ENCODE data around the gene ZDHHC24. TPM values are rescaled to one million over a fixed set of nuclear protein-coding genes. Genes with fewer than 3 reads are reported as not detected.

Gene ZDHHC24
- total RNA-seq, 2 experiments from 2014 or later: 16.8 to 16.9 TPM

GRCh38 chr11:66479394-66480116, 66.3 kb downstream of the ZDHHC24 start:
- Mint-ChIP-seq H3K9me3 (no peaks in the 10 kb centered on the region), H3K27me3 (no peaks in the 10 kb centered on the region), H3K4me3 (peak overlapping the region; percentile 87), H3K4me1 (peaks cover 24% of the 10 kb centered on the region), H3K36me3 (ENCODE audit: low read depth) (peaks cover 3% of the 10 kb centered on the region), H3K27ac (peak overlapping the region; percentile 95)
- ChIA-PET CTCF (interaction anchor here (0.8 to 2.2 kb wide), 9 partner anchors 9 to 41 kb away, joined by 3 to 12 read pairs (median 4); partner anchors contain the start of genes MRPL11 and PELI3), POLR2A (interaction anchor here (1.0 kb wide), 1 partner anchor 13 kb away, joined by 4 read pairs; the partner anchor contains the start of gene PELI3)
- DNase-seq: no peak

GRCh38 chr11:66478729-66479393, 67.0 kb downstream of the ZDHHC24 start:
- Mint-ChIP-seq H3K27me3 (no peaks in the 10 kb centered on the region), H3K36me3 (ENCODE audit: low read depth) (peaks cover 3% of the 10 kb centered on the region), H3K9me3 (no peaks in the 10 kb centered on the region), H3K4me3 (peak overlapping the region; percentile 87), H3K4me1 (peaks cover 24% of the 10 kb centered on the region), H3K27ac (peak overlapping the region; percentile 95)
- ChIA-PET CTCF (interaction anchor here (1.1 to 2.2 kb wide), 4 partner anchors 9 to 40 kb away, joined by 3 to 12 read pairs (median 6); partner anchors contain the start of genes MRPL11 and PELI3), POLR2A (no interaction called here)
- DNase-seq: peak; percentile 17

- ChIA-PET CTCF (interaction anchor here (0.6 to 2.1 kb wide), 3 partner anchors 10 to 114 kb away, joined by 3 to 8 read pairs (median 3); partner anchors contain the start of gene PELI3), POLR2A (no interaction called here)
- H3K27ac Mint-ChIP-seq: no peak overlapping the region
- H3K4me3 Mint-ChIP-seq: no peak overlapping the region
- H3K36me3 Mint-ChIP-seq (ENCODE audit: low read depth): peaks cover 1% of the 10 kb centered on the region
- DNase-seq: no peak
- H3K4me1 Mint-ChIP-seq: peaks cover 22% of the 10 kb centered on the region
- H3K9me3 Mint-ChIP-seq: no peaks in the 10 kb centered on the region
- no peaks in the 10 kb centered on the region for H3K27me3 Mint-ChIP-seq
These were observed 68.3 kb downstream of the ZDHHC24 start for GRCh38 chr11:66477263-66478201.

GRCh38 chr11:66476841-66477251, 69.0 kb downstream of the ZDHHC24 start:
- H3K27ac Mint-ChIP-seq: no peak overlapping the region

DNA sequence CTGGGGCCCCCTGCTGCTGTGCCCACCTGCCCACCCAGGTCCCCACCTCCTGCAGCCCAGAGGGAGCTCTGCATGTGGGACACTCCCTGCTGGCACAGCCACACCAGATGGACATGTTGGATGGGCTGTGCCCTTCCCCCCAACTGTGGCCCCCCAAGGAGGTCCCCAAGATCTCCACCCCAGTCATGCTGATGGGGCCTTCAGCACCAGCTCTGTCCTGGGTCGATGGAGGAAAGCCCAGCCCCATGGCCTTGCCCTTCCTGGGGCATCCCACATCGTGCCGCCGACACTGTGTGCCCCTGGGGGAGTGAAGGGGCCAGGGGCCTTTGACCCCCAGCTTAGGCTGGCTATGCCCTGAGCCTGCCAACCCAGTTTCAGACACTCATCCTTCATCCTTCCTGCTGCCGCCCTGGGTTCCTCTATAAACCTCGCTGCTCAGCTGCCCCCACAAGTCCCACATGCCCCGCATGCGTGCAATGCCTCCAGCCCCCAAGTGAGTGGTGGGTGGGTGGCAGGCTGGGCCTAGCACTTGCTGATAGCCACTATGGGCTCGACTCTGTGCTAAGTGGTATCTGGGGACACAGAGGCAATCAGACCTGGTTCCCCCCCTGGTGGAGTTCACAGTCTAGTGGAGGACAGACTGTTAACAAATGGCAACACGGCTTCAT, 69.5 kb downstream of the ZDHHC24 start:
- H3K9me3 Mint-ChIP-seq: no peaks in the 10 kb centered on the region
- H3K27me3 Mint-ChIP-seq: no peaks in the 10 kb centered on the region
- no peak for DNase-seq
- ChIA-PET CTCF (interaction anchor here (0.6 to 1.2 kb wide), 2 partner anchors 9 to 59 kb away, joined by 3 read pairs; partner anchors contain the start of gene PELI3), POLR2A (interaction anchor here (0.5 kb wide), 1 partner anchor 80 kb away, joined by 6 read pairs; no protein-coding TSS in a partner anchor)
- no peak overlapping the region for H3K4me3 Mint-ChIP-seq
- peaks cover 14% of the 10 kb centered on the region for H3K4me1 Mint-ChIP-seq
- H3K36me3 Mint-ChIP-seq (ENCODE audit: low read depth): no peaks in the 10 kb centered on the region
- no peak overlapping the region for H3K27ac Mint-ChIP-seq

More at GRCh38 chr11:66476841-66477251, 69.0 kb downstream of the ZDHHC24 start:
- no peak for DNase-seq
- CTCF ChIA-PET: interaction anchor here (0.6 to 1.2 kb wide), 2 partner anchors 10 to 113 kb away, joined by 3 read pairs; partner anchors contain the start of gene PELI3
- Mint-ChIP-seq H3K4me3 (no peak overlapping the region), H3K9me3 (no peaks in the 10 kb centered on the region), H3K4me1 (peaks cover 16% of the 10 kb centered on the region), H3K36me3 (ENCODE audit: low read depth) (no peaks in the 10 kb centered on the region), H3K27me3 (no peaks in the 10 kb centered on the region)
- POLR2A ChIA-PET: no interaction called here

DNA sequence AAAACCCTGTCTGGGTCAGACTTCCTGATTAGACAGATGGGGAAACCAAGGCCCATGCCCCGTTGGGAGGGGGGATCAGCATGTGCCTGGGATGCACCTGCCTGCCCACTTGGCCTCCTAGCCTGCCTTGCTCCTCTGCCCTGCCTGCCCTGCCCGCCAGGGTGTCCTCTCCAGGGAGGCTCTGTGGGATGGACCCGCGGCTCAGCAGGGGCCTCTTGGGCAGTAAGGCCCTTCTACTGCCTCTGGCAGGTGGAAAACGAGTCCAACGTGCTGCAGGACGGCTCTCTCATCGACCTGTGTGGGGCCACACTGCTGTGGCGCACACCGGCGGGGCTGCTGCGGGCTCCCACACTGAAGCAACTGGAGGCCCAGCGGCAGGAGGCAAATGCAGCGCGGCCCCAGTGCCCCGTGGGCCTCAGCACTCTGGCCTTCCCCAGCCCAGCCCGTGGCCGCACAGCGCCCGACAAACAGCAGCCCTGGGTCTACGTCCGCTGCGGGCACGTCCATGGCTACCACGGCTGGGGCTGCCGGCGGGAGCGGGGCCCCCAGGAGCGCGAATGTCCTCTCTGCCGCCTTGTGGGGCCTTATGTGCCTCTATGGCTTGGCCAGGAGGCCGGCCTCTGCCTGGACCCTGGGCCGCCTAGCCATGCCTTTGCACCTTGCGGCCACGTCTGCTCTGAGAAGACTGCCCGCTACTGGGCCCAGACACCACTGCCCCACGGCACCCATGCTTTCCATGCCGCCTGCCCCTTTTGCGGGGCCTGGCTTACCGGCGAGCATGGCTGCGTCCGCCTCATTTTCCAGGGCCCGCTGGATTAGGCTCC, 70.3 kb downstream of the ZDHHC24 start:
- DNase-seq: no peak
- POLR2A ChIA-PET: interaction anchor here (0.5 kb wide), 1 partner anchor 79 kb away, joined by 6 read pairs; no protein-coding TSS in a partner anchor
- no peak overlapping the region for H3K27ac Mint-ChIP-seq
- H3K27me3 Mint-ChIP-seq: no peaks in the 10 kb centered on the region
- no peaks in the 10 kb centered on the region for H3K36me3 Mint-ChIP-seq (ENCODE audit: low read depth)
- no peak overlapping the region for H3K4me3 Mint-ChIP-seq
- peaks cover 10% of the 10 kb centered on the region for H3K4me1 Mint-ChIP-seq
- no peaks in the 10 kb centered on the region for H3K9me3 Mint-ChIP-seq
- CTCF ChIA-PET: interaction anchor here (0.6 to 1.0 kb wide), 2 partner anchors 37 to 59 kb away, joined by 3 read pairs; partner anchors contain the start of gene MRPL11

- ChIA-PET POLR2A (no interaction called here), CTCF (interaction anchor here (0.9 kb wide), 1 partner anchor 52 kb away, joined by 3 read pairs; no protein-coding TSS in a partner anchor)
- Mint-ChIP-seq H3K36me3 (ENCODE audit: low read depth) (no peaks in the 10 kb centered on the region), H3K27ac (no peak overlapping the region), H3K4me3 (no peak overlapping the region), H3K4me1 (peaks cover 3% of the 10 kb centered on the region), H3K27me3 (no peaks in the 10 kb centered on the region), H3K9me3 (no peaks in the 10 kb centered on the region)
- no peak for DNase-seq
These were observed 72.0 kb downstream of the ZDHHC24 start for GRCh38 chr11:66473608-66474515.

GRCh38 chr11:66473167-66473566, 72.7 kb downstream of the ZDHHC24 start:
- DNase-seq: no peak
- Mint-ChIP-seq H3K27me3 (no peaks in the 10 kb centered on the region), H3K36me3 (ENCODE audit: low read depth) (no peaks in the 10 kb centered on the region), H3K9me3 (no peaks in the 10 kb centered on the region), H3K4me1 (peaks cover 5% of the 10 kb centered on the region), H3K27ac (no peak overlapping the region), H3K4me3 (no peak overlapping the region)
- ChIA-PET CTCF (interaction anchor here (0.5 to 0.9 kb wide), 2 partner anchors 52 to 193 kb away, joined by 3 read pairs; no protein-coding TSS in a partner anchor), POLR2A (no interaction called here)

DNA sequence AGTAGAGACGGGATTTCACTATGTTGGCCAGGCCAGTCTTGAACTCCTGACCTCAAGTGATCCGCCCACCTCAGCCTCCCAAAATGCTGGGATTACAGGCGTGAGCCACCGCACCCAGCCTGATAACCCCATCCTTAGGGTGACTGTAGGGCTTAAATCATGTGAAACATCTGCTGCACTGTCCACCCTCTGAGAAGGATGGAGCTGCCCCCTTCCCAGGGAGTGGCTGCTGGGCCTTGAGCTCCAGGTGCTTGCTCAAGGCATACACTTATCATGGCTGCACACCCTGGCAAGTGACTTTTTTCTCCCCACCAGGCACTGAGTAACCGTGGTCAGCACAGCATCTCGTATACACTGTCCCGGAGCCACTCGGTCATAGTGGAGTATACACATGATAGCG, 73.8 kb downstream of the ZDHHC24 start:
- ChIA-PET CTCF (interaction anchor here (0.6 kb wide), 1 partner anchor 44 kb away, joined by 4 read pairs; no protein-coding TSS in a partner anchor), POLR2A (no interaction called here)
- Mint-ChIP-seq H3K27me3 (peaks cover 2% of the 10 kb centered on the region), H3K4me1 (peaks cover 14% of the 10 kb centered on the region), H3K9me3 (no peaks in the 10 kb centered on the region), H3K27ac (no peak overlapping the region), H3K4me3 (no peak overlapping the region), H3K36me3 (ENCODE audit: low read depth) (no peaks in the 10 kb centered on the region)
- DNase-seq: no peak

- ChIA-PET CTCF (interaction anchor here (0.6 to 2.1 kb wide), 5 partner anchors 8 to 188 kb away, joined by 3 to 8 read pairs (median 4); partner anchors contain the start of gene DPP3), POLR2A (no interaction called here)
- Mint-ChIP-seq H3K36me3 (ENCODE audit: low read depth) (no peaks in the 10 kb centered on the region), H3K4me1 (peaks cover 19% of the 10 kb centered on the region), H3K9me3 (no peaks in the 10 kb centered on the region), H3K4me3 (no peak overlapping the region), H3K27ac (peak overlapping the region; percentile 60), H3K27me3 (peaks cover 2% of the 10 kb centered on the region)
- no peak for DNase-seq
These were observed 74.7 kb downstream of the ZDHHC24 start for GRCh38 chr11:66471142-66471541.

All from activated CD4-positive, alpha-beta T cell treated with anti-CD3 and anti-CD28 coated beads, Interleukin-2, amount 10 ng/mL, durations not matched to agents 7 days and 5 days (primary cell).